Activated naive CD4-positive, alpha-beta T cell treated with Interleukin-2 at 50 U/mL for 16 hours (primary cell): Measurements from ENCODE around the gene CCDC63.
"Not testable (repeated sequence)": the region's sequence is repeated elsewhere in the genome, so short reads cannot be mapped to it uniquely, and the experiment has no call there.

Experiments used
- DNase-seq: peaks from one replicate; pipeline ENCODE4 v3.0.0-alpha.2; 2020

CCDC63 gene

GRCh38 chr12:110927546-110927945 is 80.8 kb downstream of the CCDC63 start:
- DNase-seq, result no peak

GRCh38 chr12:110928700-110929099 is 81.9 kb downstream of the CCDC63 start:
- no peak for DNase-seq

- no peak for DNase-seq
These were observed 83.0 kb downstream of the CCDC63 start for GRCh38 chr12:110929818-110930217.

- DNase-seq, result no peak
These were observed 83.8 kb downstream of the CCDC63 start for GRCh38 chr12:110930348-110931314.

- DNase-seq, result no peak
These were observed 84.5 kb downstream of the CCDC63 start for GRCh38 chr12:110931315-110931728.

- DNase-seq, result no peak
These were observed 85.3 kb downstream of the CCDC63 start for GRCh38 chr12:110932046-110932445.

- no peak for DNase-seq
These were observed 86.7 kb downstream of the CCDC63 start for GRCh38 chr12:110933326-110933974.

GRCh38 chr12:110934093-110934852 is 87.5 kb downstream of the CCDC63 start:
- DNase-seq, result no peak

GRCh38 chr12:110935588-110935987 is 88.8 kb downstream of the CCDC63 start:
- no peak for DNase-seq

DNA sequence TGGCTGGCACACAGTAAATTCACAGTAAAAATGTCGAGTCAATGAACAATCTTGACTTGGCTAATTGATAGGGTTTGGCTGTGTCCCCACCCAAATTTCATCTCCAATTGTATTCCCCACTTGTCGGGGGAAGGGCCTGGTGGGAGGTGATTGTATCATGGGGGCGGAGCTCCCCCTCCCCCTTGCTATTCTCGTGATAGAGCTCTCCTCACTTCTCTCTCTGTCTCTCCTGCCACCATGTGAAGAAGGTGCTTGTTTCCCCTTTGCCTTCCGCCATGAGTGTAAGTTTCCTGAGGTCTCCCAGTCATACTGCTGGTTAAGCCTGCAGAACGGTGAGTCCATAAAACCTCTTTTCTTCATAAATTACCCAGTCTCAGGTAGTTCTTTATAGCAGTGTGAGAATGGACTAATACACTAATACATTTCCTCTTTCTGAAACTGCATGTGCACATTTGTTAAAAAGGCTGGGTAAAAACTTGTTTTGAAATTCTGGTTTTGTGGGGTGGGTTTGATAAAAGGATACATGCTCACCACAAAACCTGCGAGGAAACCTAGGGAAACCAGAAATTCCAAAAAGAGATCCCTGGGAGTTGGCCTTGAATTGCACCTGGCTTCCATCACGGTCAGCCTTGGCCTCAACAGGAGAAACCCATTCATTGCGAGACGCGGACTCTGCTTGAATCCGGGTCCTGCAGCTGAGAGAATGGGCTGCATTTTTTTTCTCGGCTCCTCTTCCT is 89.7 kb downstream of the CCDC63 start:
- no peak for DNase-seq

DNA sequence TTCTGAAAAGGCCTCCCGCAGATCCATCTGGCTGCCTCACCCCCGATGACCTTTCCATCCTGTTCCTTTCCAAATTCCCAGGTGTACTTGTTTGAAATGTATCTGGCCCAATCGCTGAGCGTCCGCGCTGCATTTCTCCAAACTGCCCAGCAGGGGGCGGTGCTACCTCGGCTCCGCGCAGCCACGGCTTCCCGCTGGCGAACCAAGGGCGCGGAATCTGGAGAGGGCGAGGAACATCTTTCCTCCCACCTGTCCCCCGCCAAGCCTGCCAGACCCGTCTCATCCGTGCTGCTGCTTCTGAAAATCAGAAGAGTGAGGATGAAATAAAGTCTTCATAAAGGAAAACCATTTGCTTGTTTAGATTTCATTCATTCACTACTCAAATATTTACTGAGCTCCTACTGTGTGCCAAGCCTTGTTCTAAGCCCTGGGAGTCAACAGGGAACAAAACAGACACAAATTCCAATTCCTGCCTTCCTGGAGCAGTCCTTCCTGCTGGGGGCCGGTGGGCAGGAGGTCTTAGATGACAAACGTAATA is 90.4 kb downstream of the CCDC63 start:
- DNase-seq, result peak; percentile 59

DNA sequence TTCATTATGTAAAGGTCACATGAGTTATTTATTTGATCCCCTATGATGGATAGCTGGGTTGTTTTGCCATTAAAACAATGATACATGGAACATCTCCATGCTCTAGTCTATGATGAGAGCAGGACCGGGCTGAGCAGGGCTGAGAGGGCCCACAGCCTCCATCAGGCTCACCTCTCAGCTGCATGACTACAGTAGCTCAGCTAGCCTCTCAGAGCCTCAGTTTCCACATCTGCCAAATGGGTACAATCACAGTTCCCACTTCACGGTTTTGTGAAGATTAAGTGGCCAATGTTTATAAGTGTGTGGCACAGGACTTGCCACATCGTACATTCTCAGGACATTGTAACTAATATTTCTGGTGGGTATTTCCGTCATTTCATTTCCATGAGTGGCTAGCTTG is 93.5 kb downstream of the CCDC63 start:
- DNase-seq, result no peak

DNA sequence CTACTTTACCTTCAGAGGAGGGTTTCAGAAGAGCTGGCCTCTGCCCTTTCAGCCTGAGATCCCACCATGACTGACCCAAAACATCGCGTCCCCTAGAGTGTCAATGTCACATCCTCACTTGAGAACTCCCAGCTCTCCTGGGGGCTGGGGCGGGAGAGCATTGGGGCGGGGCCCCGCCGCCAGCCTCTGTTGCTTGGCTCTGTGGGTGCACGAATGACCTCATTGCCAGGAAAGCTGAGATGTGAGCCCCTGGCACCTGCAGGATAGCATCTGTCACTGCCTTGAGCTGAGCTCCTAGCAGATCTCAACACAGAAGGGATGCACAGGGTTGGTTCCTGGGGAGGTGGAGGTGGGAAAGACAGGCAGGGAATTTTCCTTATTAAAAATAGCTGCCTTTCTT is 94.1 kb downstream of the CCDC63 start:
- DNase-seq, result no peak

DNA sequence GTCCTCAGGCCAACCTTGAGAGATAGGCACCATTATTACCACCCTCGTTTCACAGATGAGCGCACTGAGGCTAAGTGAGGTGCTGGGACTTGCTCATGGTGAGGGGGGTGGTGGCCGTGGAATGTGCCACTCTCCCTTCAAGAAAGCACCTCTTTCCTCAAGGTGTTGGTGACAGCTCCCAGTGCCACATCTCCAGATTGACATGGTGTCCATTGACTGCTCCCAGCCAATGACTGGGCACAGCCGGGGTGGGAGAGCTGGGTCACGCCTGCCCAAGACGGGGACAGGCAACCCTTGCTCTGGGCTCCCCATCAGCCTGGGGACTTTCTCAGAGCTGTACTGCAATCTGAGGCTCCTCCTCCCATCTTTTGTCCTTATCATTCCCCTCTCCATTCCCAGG is 94.6 kb downstream of the CCDC63 start:
- DNase-seq, result no peak

GRCh38 chr12:110943373-110943772 is 96.6 kb downstream of the CCDC63 start:
- no peak for DNase-seq

- no peak for DNase-seq
These were observed 101.3 kb downstream of the CCDC63 start for GRCh38 chr12:110948041-110948440.

- not testable (repeated sequence) for DNase-seq
These were observed 103.7 kb downstream of the CCDC63 start for GRCh38 chr12:110950466-110950865.

DNA sequence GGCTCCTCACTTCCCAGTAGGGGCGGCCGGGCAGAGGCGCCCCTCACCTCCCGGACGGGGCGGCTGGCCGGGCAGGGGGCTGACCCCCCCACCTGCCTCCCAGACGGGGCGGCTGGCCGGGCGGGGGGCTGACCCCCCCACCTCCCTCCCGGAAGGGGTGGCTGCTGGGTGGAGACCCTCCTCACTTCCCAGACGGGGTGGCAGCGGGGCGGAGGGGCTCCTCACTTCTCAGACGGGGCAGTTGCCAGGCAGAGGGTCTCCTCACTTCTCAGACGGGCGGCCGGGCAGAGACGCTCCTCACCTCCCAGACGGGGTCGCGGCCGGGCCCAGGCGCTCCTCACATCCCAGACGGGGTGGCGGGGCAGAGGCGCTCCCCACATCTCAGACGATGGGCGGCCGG is 104.1 kb downstream of the CCDC63 start:
- not testable (repeated sequence) for DNase-seq
